ENCODE data around the gene CXCL11.
"Not testable (repeated sequence)": the region's sequence is repeated elsewhere in the genome, so short reads cannot be mapped to it uniquely, and the experiment has no call there.

DNA sequence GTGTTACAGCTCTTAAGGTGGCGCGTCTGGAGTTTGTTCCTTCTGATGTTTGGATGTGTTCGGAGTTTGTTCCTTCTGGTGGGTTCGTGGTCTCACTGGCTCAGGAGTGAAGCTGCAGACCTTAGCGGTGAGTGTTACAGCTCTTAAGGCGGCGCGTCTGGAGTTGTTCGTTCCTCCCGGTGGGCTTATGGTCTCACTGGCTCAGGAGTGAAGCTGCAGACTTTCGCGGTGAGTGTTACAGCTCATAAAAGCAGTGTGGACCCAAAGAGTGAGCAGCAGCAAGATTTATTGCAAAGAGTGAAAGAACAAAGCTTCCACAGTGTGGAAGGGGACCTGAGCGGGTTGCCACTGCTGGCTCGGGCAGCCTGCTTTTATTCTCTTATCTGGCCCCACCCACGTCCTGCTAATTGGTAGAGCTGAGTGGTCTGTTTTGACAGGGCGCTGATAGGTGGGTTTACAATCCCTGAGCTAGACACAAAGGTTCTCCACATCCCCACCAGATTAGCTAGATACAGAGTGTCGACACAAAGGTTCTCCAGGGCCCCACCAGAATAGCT lies 14.1 kb upstream of the CXCL11 start:
- not testable (repeated sequence) for TF ChIP-seq CTCF (IDR thresholded peaks at IDR 0.05; ENCODE audit: low read length); EZH2 (IDR thresholded peaks at IDR 0.05; ENCODE audit: borderline replicate concordance, low read length)

Data from OCI-LY1 (cell line).